HG03159 (cell line): ENCODE results near the gene PLA2G4E.

Experiments used
- ATAC-seq: cut with Tn5 transposase; IDR thresholded peaks from one replicate; pipeline ENCODE4 v1.9.1; 2021; ENCODE audit warnings: mild to moderate bottlenecking, moderate library complexity; ENCODE audit not compliant: unreplicated experiment

The PLA2G4E gene

GRCh38 chr15:41979493-41980266, 41.2 kb downstream of the PLA2G4E start:
- ATAC-seq: no peak

GRCh38 chr15:41978534-41978933, 42.3 kb downstream of the PLA2G4E start:
- ATAC-seq: no peak

- ATAC-seq: no peak
Measured at GRCh38 chr15:41977757-41978383, 43.0 kb downstream of the PLA2G4E start.

GRCh38 chr15:41975669-41976068, 45.2 kb downstream of the PLA2G4E start:
- ATAC-seq: no peak

GRCh38 chr15:41974041-41974440, 46.8 kb downstream of the PLA2G4E start:
- ATAC-seq: no peak

- peak; percentile 75 for ATAC-seq
Measured at GRCh38 chr15:41972253-41973242, 48.3 kb downstream of the PLA2G4E start, which contains the start of gene EHD4. Gene EHD4, minus strand, starts transcription at chr15:41972557. Its CDS starts 63 bp downstream, at chr15:41972494.

- ATAC-seq: peak; percentile 21
Measured at GRCh38 chr15:41971895-41972252, 49.0 kb downstream of the PLA2G4E start.

GRCh38 chr15:41971089-41971894, 49.5 kb downstream of the PLA2G4E start:
- peak; percentile 40 for ATAC-seq

- ATAC-seq: no peak
Measured at GRCh38 chr15:41970456-41970855, 50.4 kb downstream of the PLA2G4E start.

GRCh38 chr15:41969851-41970431, 50.9 kb downstream of the PLA2G4E start:
- ATAC-seq: no peak

GRCh38 chr15:41968701-41969100, 52.1 kb downstream of the PLA2G4E start:
- ATAC-seq: no peak

GRCh38 chr15:41967506-41968206, 53.2 kb downstream of the PLA2G4E start:
- no peak for ATAC-seq

GRCh38 chr15:41966920-41967465, 53.8 kb downstream of the PLA2G4E start:
- ATAC-seq: no peak

GRCh38 chr15:41966414-41966812, 54.4 kb downstream of the PLA2G4E start:
- no peak for ATAC-seq

GRCh38 chr15:41965441-41966413, 55.1 kb downstream of the PLA2G4E start:
- no peak for ATAC-seq

- no peak for ATAC-seq
Measured at GRCh38 chr15:41961595-41962202, 59.1 kb downstream of the PLA2G4E start.

- ATAC-seq: no peak
Measured at GRCh38 chr15:41961001-41961518, 59.8 kb downstream of the PLA2G4E start.
